Measurements from ENCODE around the gene SLC25A52. TPM values are rescaled to one million over a fixed set of nuclear protein-coding genes. Genes with fewer than 3 reads are reported as not detected.
"Not testable (repeated sequence)": the region's sequence is repeated elsewhere in the genome, so short reads cannot be mapped to it uniquely, and the experiment has no call there.

Gene SLC25A52
- total RNA-seq, 2 donors from 2014 or later = not detected

- no peak overlapping the region for H3K27ac Mint-ChIP-seq
- H3K4me1 Mint-ChIP-seq = no peaks in the 10 kb centered on the region
- ATAC-seq (no peak), DNase-seq (no peak)
- peaks cover 5% of the 10 kb centered on the region for H3K27me3 Mint-ChIP-seq
- H3K4me3 Mint-ChIP-seq = no peak overlapping the region
- H3K9me3 ChIP-seq (ENCODE audit: control insufficient read depth, low read length, poor library complexity, severe bottlenecking) = no peaks in the 10 kb centered on the region
- H3K36me3 Mint-ChIP-seq (ENCODE audit: low read depth) = no peaks in the 10 kb centered on the region
These were observed 14.3 kb upstream of the SLC25A52 start for GRCh38 chr18:31774962-31775361.

GRCh38 chr18:31774477-31774785 is 13.8 kb upstream of the SLC25A52 start:
- no peaks in the 10 kb centered on the region for H3K36me3 Mint-ChIP-seq (ENCODE audit: low read depth)
- H3K4me3 Mint-ChIP-seq = no peak overlapping the region
- no peaks in the 10 kb centered on the region for H3K9me3 ChIP-seq (ENCODE audit: control insufficient read depth, low read length, poor library complexity, severe bottlenecking)
- DNase-seq (no peak), ATAC-seq (no peak)
- H3K4me1 Mint-ChIP-seq = no peaks in the 10 kb centered on the region
- H3K27me3 Mint-ChIP-seq = peaks cover 9% of the 10 kb centered on the region
- H3K27ac Mint-ChIP-seq = no peak overlapping the region

GRCh38 chr18:31773774-31774476 is 13.2 kb upstream of the SLC25A52 start:
- H3K9me3 ChIP-seq (ENCODE audit: control insufficient read depth, low read length, poor library complexity, severe bottlenecking) = no peaks in the 10 kb centered on the region
- ATAC-seq (no peak), DNase-seq (no peak)
- Mint-ChIP-seq H3K4me3 (no peak overlapping the region), H3K27me3 (peaks cover 9% of the 10 kb centered on the region), H3K27ac (no peak overlapping the region), H3K36me3 (ENCODE audit: low read depth) (no peaks in the 10 kb centered on the region), H3K4me1 (no peaks in the 10 kb centered on the region)

GRCh38 chr18:31772699-31773098 is 12.0 kb upstream of the SLC25A52 start:
- no peak for DNase-seq
- H3K9me3 ChIP-seq (ENCODE audit: control insufficient read depth, low read length, poor library complexity, severe bottlenecking) = no peaks in the 10 kb centered on the region
- Mint-ChIP-seq H3K4me3 (no peak overlapping the region), H3K4me1 (no peaks in the 10 kb centered on the region), H3K27ac (no peak overlapping the region), H3K27me3 (peaks cover 16% of the 10 kb centered on the region), H3K36me3 (ENCODE audit: low read depth) (no peaks in the 10 kb centered on the region)
- ATAC-seq = no peak

GRCh38 chr18:31750273-31750672 is 10.4 kb downstream of the SLC25A52 start:
- DNase-seq = no peak
- peaks cover 2% of the 10 kb centered on the region for H3K36me3 Mint-ChIP-seq (ENCODE audit: low read depth)
- H3K4me1 Mint-ChIP-seq = peaks cover 2% of the 10 kb centered on the region
- H3K27ac Mint-ChIP-seq = no peak overlapping the region
- H3K9me3 ChIP-seq (ENCODE audit: control insufficient read depth, low read length, poor library complexity, severe bottlenecking) = no peaks in the 10 kb centered on the region
- no peak for ATAC-seq
- H3K27me3 Mint-ChIP-seq = peaks cover 18% of the 10 kb centered on the region
- no peak overlapping the region for H3K4me3 Mint-ChIP-seq

- peaks cover 2% of the 10 kb centered on the region for H3K4me1 Mint-ChIP-seq
- ATAC-seq = no peak
- H3K27ac Mint-ChIP-seq = no peak overlapping the region
- H3K9me3 ChIP-seq (ENCODE audit: control insufficient read depth, low read length, poor library complexity, severe bottlenecking) = no peaks in the 10 kb centered on the region
- no peak overlapping the region for H3K4me3 Mint-ChIP-seq
- no peak for DNase-seq
- peaks cover under 1% of the 10 kb centered on the region for H3K36me3 Mint-ChIP-seq (ENCODE audit: low read depth)
- peaks cover 27% of the 10 kb centered on the region for H3K27me3 Mint-ChIP-seq
These were observed 14.3 kb downstream of the SLC25A52 start for GRCh38 chr18:31746396-31746795.

GRCh38 chr18:31744321-31745067 is 16.2 kb downstream of the SLC25A52 start:
- DNase-seq = no peak
- ATAC-seq = no peak
- Mint-ChIP-seq H3K4me3 (no peak overlapping the region), H3K36me3 (ENCODE audit: low read depth) (no peaks in the 10 kb centered on the region), H3K27ac (no peak overlapping the region), H3K27me3 (peaks cover 18% of the 10 kb centered on the region), H3K4me1 (peaks cover 2% of the 10 kb centered on the region)
- no peaks in the 10 kb centered on the region for H3K9me3 ChIP-seq (ENCODE audit: control insufficient read depth, low read length, poor library complexity, severe bottlenecking)

GRCh38 chr18:31743600-31743999 is 17.1 kb downstream of the SLC25A52 start:
- DNase-seq; H3K27ac Mint-ChIP-seq; H3K9me3 ChIP-seq (ENCODE audit: control insufficient read depth, low read length, poor library complexity, severe bottlenecking); ATAC-seq; H3K4me1 Mint-ChIP-seq; H3K36me3 Mint-ChIP-seq (ENCODE audit: low read depth); H3K4me3 Mint-ChIP-seq: not testable (repeated sequence)
- peaks cover 18% of the 10 kb centered on the region for H3K27me3 Mint-ChIP-seq

GRCh38 chr18:31741097-31741735 is 19.5 kb downstream of the SLC25A52 start:
- Mint-ChIP-seq H3K27ac (no peak overlapping the region), H3K4me1 (no peaks in the 10 kb centered on the region), H3K36me3 (ENCODE audit: low read depth) (no peaks in the 10 kb centered on the region), H3K27me3 (peaks cover 12% of the 10 kb centered on the region), H3K4me3 (no peak overlapping the region)
- H3K9me3 ChIP-seq (ENCODE audit: control insufficient read depth, low read length, poor library complexity, severe bottlenecking) = no peaks in the 10 kb centered on the region
- DNase-seq = peak in 2 of 3 donors; percentile 19 to 40
- peak; percentile 65 for ATAC-seq

GRCh38 chr18:31740180-31740579 is 20.5 kb downstream of the SLC25A52 start:
- no peaks in the 10 kb centered on the region for H3K9me3 ChIP-seq (ENCODE audit: control insufficient read depth, low read length, poor library complexity, severe bottlenecking)

GRCh38 chr18:31739651-31740050 is 21.0 kb downstream of the SLC25A52 start:
- no peak overlapping the region for H3K27ac Mint-ChIP-seq
- no peaks in the 10 kb centered on the region for H3K36me3 Mint-ChIP-seq (ENCODE audit: low read depth)
- H3K4me1 Mint-ChIP-seq = no peaks in the 10 kb centered on the region
- H3K27me3 Mint-ChIP-seq = peaks cover 12% of the 10 kb centered on the region
- DNase-seq = no peak
- no peak overlapping the region for H3K4me3 Mint-ChIP-seq
- no peak for ATAC-seq
- H3K9me3 ChIP-seq (ENCODE audit: control insufficient read depth, low read length, poor library complexity, severe bottlenecking) = no peaks in the 10 kb centered on the region

More at GRCh38 chr18:31740180-31740579, 20.5 kb downstream of the SLC25A52 start:
- ATAC-seq = no peak
- Mint-ChIP-seq H3K27ac (no peak overlapping the region), H3K36me3 (ENCODE audit: low read depth) (no peaks in the 10 kb centered on the region), H3K27me3 (peaks cover 12% of the 10 kb centered on the region), H3K4me3 (no peak overlapping the region), H3K4me1 (no peaks in the 10 kb centered on the region)
- no peak for DNase-seq

GRCh38 chr18:31738460-31739407 is 21.9 kb downstream of the SLC25A52 start:
- H3K27ac Mint-ChIP-seq = no peak overlapping the region

GRCh38 chr18:31736630-31737029 is 24.1 kb downstream of the SLC25A52 start:
- ATAC-seq = no peak
- no peak overlapping the region for H3K27ac Mint-ChIP-seq

More at GRCh38 chr18:31738460-31739407, 21.9 kb downstream of the SLC25A52 start:
- no peaks in the 10 kb centered on the region for H3K9me3 ChIP-seq (ENCODE audit: control insufficient read depth, low read length, poor library complexity, severe bottlenecking)
- Mint-ChIP-seq H3K4me1 (no peaks in the 10 kb centered on the region), H3K36me3 (ENCODE audit: low read depth) (peaks cover 1% of the 10 kb centered on the region), H3K4me3 (no peak overlapping the region), H3K27me3 (peaks cover 9% of the 10 kb centered on the region)
- no peak for ATAC-seq
- DNase-seq = no peak

More at GRCh38 chr18:31736630-31737029, 24.1 kb downstream of the SLC25A52 start:
- Mint-ChIP-seq H3K27me3 (peaks cover 22% of the 10 kb centered on the region), H3K4me1 (no peaks in the 10 kb centered on the region), H3K4me3 (no peak overlapping the region), H3K36me3 (ENCODE audit: low read depth) (peaks cover 6% of the 10 kb centered on the region)
- DNase-seq = no peak
- H3K9me3 ChIP-seq (ENCODE audit: control insufficient read depth, low read length, poor library complexity, severe bottlenecking) = no peaks in the 10 kb centered on the region

All from T-helper 17 cell (primary cell).